Measurements from ENCODE around the gene GRIA1.

GRIA1 gene

GRCh38 chr5:153623751-153624450, 133.4 kb downstream of the GRIA1 start:
- Histone ChIP-seq H3K9ac (ENCODE audit: low read depth, low read length, poor library complexity, severe bottlenecking) (no peak overlapping the region), H3K36me3 (ENCODE audit: insufficient read depth, low read length) (no peaks in the 10 kb centered on the region), H3K9me2 (replicated peaks; ENCODE audit: low read depth, low read length) (no peaks in the 10 kb centered on the region), H2AFZ (ENCODE audit: low read length) (no peak overlapping the region), H4K20me1 (ENCODE audit: insufficient read depth, low read length, poor library complexity, severe bottlenecking) (no peaks in the 10 kb centered on the region), H3K4me1 (ENCODE audit: insufficient read depth, low read length, poor library complexity, severe bottlenecking) (peaks cover 16% of the 10 kb centered on the region), H3K27me3 (ENCODE audit: insufficient read depth, low read length, poor library complexity, severe bottlenecking) (no peaks in the 10 kb centered on the region), H3K79me2 (ENCODE audit: insufficient read depth, low read length) (no peaks in the 10 kb centered on the region), H3K4me3 (ENCODE audit: low read length, poor library complexity, severe bottlenecking) (no peak overlapping the region), H3K9me3 (ENCODE audit: insufficient read depth, low read depth, low read length) (no peaks in the 10 kb centered on the region), H3K4me2 (ENCODE audit: low read depth, low read length, poor library complexity, severe bottlenecking) (no peak overlapping the region), H3F3A (ENCODE audit: low read depth) (no peaks in the 10 kb centered on the region)
- TF ChIP-seq EZH2phosphoT487 (IDR thresholded peaks at IDR 0.05; ENCODE audit: borderline replicate concordance) (no peak), CTCF (conservative IDR thresholded peaks at IDR 0.05; ENCODE audit: low read length) (no peak)

DNA sequence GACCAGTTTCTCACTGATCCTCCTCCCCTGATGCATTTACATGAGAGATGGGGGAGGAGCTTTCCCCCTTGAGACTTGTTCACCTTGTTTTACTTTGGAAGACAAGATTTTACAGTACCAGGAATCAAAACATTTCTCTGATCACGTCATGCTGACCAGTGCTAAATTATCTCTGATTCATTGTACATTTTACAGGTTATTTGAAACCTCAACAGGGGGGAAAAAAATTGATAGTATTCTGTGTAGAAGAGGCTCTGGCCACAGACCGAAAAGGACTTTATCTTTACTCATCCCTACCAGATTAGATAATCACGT, 133.9 kb downstream of the GRIA1 start:
- Histone ChIP-seq H3K36me3 (ENCODE audit: insufficient read depth, low read length) (no peaks in the 10 kb centered on the region), H3K4me3 (ENCODE audit: low read length, poor library complexity, severe bottlenecking) (no peak overlapping the region), H3K4me1 (ENCODE audit: insufficient read depth, low read length, poor library complexity, severe bottlenecking) (peaks cover 16% of the 10 kb centered on the region), H3K9me2 (replicated peaks; ENCODE audit: low read depth, low read length) (no peaks in the 10 kb centered on the region), H4K20me1 (ENCODE audit: insufficient read depth, low read length, poor library complexity, severe bottlenecking) (no peaks in the 10 kb centered on the region), H3K27me3 (ENCODE audit: insufficient read depth, low read length, poor library complexity, severe bottlenecking) (no peaks in the 10 kb centered on the region), H3K79me2 (ENCODE audit: insufficient read depth, low read length) (no peaks in the 10 kb centered on the region), H3K4me2 (ENCODE audit: low read depth, low read length, poor library complexity, severe bottlenecking) (no peak overlapping the region), H3F3A (ENCODE audit: low read depth) (no peaks in the 10 kb centered on the region), H3K9me3 (ENCODE audit: insufficient read depth, low read depth, low read length) (no peaks in the 10 kb centered on the region), H3K9ac (ENCODE audit: low read depth, low read length, poor library complexity, severe bottlenecking) (no peak overlapping the region), H2AFZ (ENCODE audit: low read length) (no peak overlapping the region)
- TF ChIP-seq EZH2phosphoT487 (IDR thresholded peaks at IDR 0.05; ENCODE audit: borderline replicate concordance): no peak
- TF ChIP-seq CTCF (conservative IDR thresholded peaks at IDR 0.05; ENCODE audit: low read length): no peak

DNA sequence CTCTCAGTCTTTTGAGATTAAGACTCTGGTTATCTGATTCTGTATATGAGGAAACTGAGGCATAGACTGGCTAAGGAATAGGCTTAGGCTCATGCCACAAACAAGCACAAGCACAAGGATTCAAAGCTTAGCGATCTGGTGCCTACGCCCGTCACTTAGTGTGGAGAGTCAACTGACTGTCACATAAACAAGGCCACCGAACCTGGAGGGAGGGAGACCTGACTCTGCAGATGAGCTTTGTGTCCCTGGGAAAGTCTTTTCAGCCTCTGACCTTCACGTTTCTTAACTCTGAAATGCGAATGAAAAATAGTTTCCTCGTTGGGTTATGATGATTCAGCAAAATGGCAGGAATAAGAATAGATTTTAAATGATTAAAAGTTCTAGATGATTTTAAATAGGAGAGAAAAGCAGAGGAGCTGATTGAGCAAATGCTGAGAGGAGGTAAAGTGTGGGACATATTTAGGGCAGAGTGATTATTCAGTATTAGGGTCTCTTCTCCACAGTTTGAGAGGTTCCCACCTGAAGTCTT, 135.4 kb downstream of the GRIA1 start:
- H3K4me3 ChIP-seq (ENCODE audit: low read length, poor library complexity, severe bottlenecking): no peak overlapping the region
- H3K9me2 ChIP-seq (replicated peaks; ENCODE audit: low read depth, low read length): no peaks in the 10 kb centered on the region
- H3K36me3 ChIP-seq (ENCODE audit: insufficient read depth, low read length): no peaks in the 10 kb centered on the region
- H4K20me1 ChIP-seq (ENCODE audit: insufficient read depth, low read length, poor library complexity, severe bottlenecking): no peaks in the 10 kb centered on the region
- H3K4me2 ChIP-seq (ENCODE audit: low read depth, low read length, poor library complexity, severe bottlenecking): no peak overlapping the region
- H3K79me2 ChIP-seq (ENCODE audit: insufficient read depth, low read length): no peaks in the 10 kb centered on the region
- H3K9ac ChIP-seq (ENCODE audit: low read depth, low read length, poor library complexity, severe bottlenecking): no peak overlapping the region
- H3K27me3 ChIP-seq (ENCODE audit: insufficient read depth, low read length, poor library complexity, severe bottlenecking): no peaks in the 10 kb centered on the region
- no peaks in the 10 kb centered on the region for H3K9me3 ChIP-seq (ENCODE audit: insufficient read depth, low read depth, low read length)
- peaks cover 11% of the 10 kb centered on the region for H3K4me1 ChIP-seq (ENCODE audit: insufficient read depth, low read length, poor library complexity, severe bottlenecking)
- no peak for TF ChIP-seq CTCF (conservative IDR thresholded peaks at IDR 0.05; ENCODE audit: low read length)
- TF ChIP-seq EZH2phosphoT487 (IDR thresholded peaks at IDR 0.05; ENCODE audit: borderline replicate concordance): no peak
- H2AFZ ChIP-seq (ENCODE audit: low read length): no peak overlapping the region
- no peaks in the 10 kb centered on the region for H3F3A ChIP-seq (ENCODE audit: low read depth)

Data from Loucy (cell line).